GM12878 (cell line): ENCODE measurements around the gene HERC2. TPM values are rescaled to one million over a fixed set of nuclear protein-coding genes. Genes with fewer than 3 reads are reported as not detected.

Source experiments
- ATAC-seq: fragments of 200-7000 bp; cut with Tn5 transposase; 3 replicates; pipeline ENCODE4 v1.9.1; 2020; ENCODE audit warnings: mild to moderate bottlenecking, moderate library complexity
- BruUV-seq: library from RNA; stranded (reverse); fragments of 400-500 nt; replicated peaks from 2 replicates; lab custom pipeline; 2021; lab: Mats Ljungman, UMichigan
- CTCF ChIA-PET: fragments of 300-600 bp; sonication (Branson Sonifier 250); formaldehyde crosslinking; extraction: SDS; loops from one replicate; lab custom pipeline; 2021; ENCODE audit warnings: inconsistent platforms; lab: Yijun Ruan, JAX
- POLR2A ChIA-PET: fragments of 350-600 bp; formaldehyde crosslinking; extraction: SDS; loops from one replicate; lab custom pipeline; 2021; ENCODE audit warnings: inconsistent platforms; lab: Charles Lee
- RAD21 ChIA-PET: fragments of 300-600 bp; sonication (Branson Sonifier 250); formaldehyde crosslinking; loops from one replicate; lab custom pipeline; 2023; ENCODE audit warnings: antibody characterized with exemption; ENCODE audit not compliant: unreplicated experiment; lab: Charles Lee
- SMC1A ChIA-PET: fragments of 300-600 bp; sonication (Branson Sonifier 250); formaldehyde crosslinking; loops from one replicate; lab custom pipeline; 2023; ENCODE audit not compliant: unreplicated experiment, uncharacterized antibody; lab: Charles Lee
- DNase-seq: peaks from one replicate; pipeline ENCODE4 v3.0.0-alpha.2; 2011; ENCODE audit warnings: low read depth, low spot score
- FAIRE-seq: peaks from 3 replicates; lab custom pipeline; 2011; peaks lifted over from hg19 to GRCh38; lab: Jason Lieb, UNC
- H2AFZ ChIP-seq: 2 replicates; pipeline ENCODE4 v1.6.0; 2011; ENCODE audit warnings: low read depth, low read length, control low read depth; ENCODE audit not compliant: control insufficient read depth
- H3K27ac ChIP-seq: 2 replicates; pipeline ENCODE4 v1.5.1; 2011; ENCODE audit warnings: control low read depth; ENCODE audit not compliant: control insufficient read depth, insufficient read depth
- H3K27me3 ChIP-seq, 2 experiments: replicated peaks in 1 of 2; 2 replicates each; pipeline versions ENCODE4 v1.6.0 to v1.6.1; 2011; ENCODE audit warnings: low read length in 1 of 2; ENCODE audit not compliant: control insufficient read depth in 2 of 2, insufficient read depth in 2 of 2
- H3K36me3 ChIP-seq, 2 experiments: 2 replicates each; pipeline ENCODE4 v1.5.1; 2011; ENCODE audit warnings: low read length in 1 of 2; ENCODE audit not compliant: control insufficient read depth in 2 of 2, insufficient read depth in 2 of 2
- H3K4me1 ChIP-seq: 2 replicates; pipeline ENCODE4 v1.6.1; 2011; ENCODE audit warnings: mild to moderate bottlenecking, low read length, moderate library complexity, mixed read lengths; ENCODE audit not compliant: control insufficient read depth, insufficient read depth
- H3K4me2 ChIP-seq: 2 replicates; pipeline ENCODE4 v1.6.0; 2011; ENCODE audit warnings: control low read depth; ENCODE audit not compliant: control insufficient read depth, insufficient read depth
- H3K4me3 ChIP-seq: fragments of 200-600 bp; sonication (generic); 2 replicates; pipeline ENCODE4 v1.5.1; 2016
- H3K79me2 ChIP-seq: 2 replicates; pipeline ENCODE4 v1.6.0; 2011; ENCODE audit warnings: low read length; ENCODE audit not compliant: control insufficient read depth, insufficient read depth
- H3K9ac ChIP-seq: 2 replicates; pipeline ENCODE4 v1.8.0; 2011; ENCODE audit warnings: low read length, control low read depth, mixed read lengths; ENCODE audit not compliant: control insufficient read depth, insufficient read depth
- H3K9me3 ChIP-seq: replicated peaks from 3 replicates; pipeline ENCODE4 v1.5.1; 2011; ENCODE audit warnings: mild to moderate bottlenecking, low read length; ENCODE audit not compliant: control insufficient read depth, insufficient read depth
- H4K20me1 ChIP-seq: 2 replicates; pipeline ENCODE4 v1.6.0; 2011; ENCODE audit not compliant: control insufficient read depth, insufficient read depth
- BACH1 ChIP-seq: fragments of 450-650 bp; IDR thresholded peaks from 2 replicates; pipeline ENCODE4 v1.6.1; 2017; ENCODE audit warnings: mild to moderate bottlenecking, borderline replicate concordance
- MXI1 ChIP-seq: fragments of 150-350 bp; IDR thresholded peaks from 2 replicates; pipeline ENCODE4 v1.6.1; 2011; ENCODE audit warnings: low read depth, mild to moderate bottlenecking, inconsistent platforms, low read length, improper control_type of control experiment
- MYC ChIP-seq: IDR thresholded peaks from 2 replicates; pipeline ENCODE4 v1.6.1; 2011; ENCODE audit warnings: mild to moderate bottlenecking, low read length, moderate library complexity, inconsistent platforms; ENCODE audit not compliant: insufficient read depth, insufficient replicate concordance, insufficient read length, severe bottlenecking
- ZNF622 ChIP-seq: fragments of 450-650 bp; IDR thresholded peaks from 2 replicates; pipeline ENCODE4 v1.6.1; 2017; ENCODE audit warnings: mild to moderate bottlenecking, inconsistent platforms
- WGBS: methylation state at CpG from one replicate; pipeline ENCODE4 v1.1.6; 2016; ENCODE audit warnings: low lambda C conversion rate; ENCODE audit not compliant: insufficient replicate concordance, insufficient coverage; ENCODE audit errors: missing lambda C conversion rate; 5-methylcytosine and 5-hydroxymethylcytosine counted together
- in situ Hi-C: fragments of 300-500 bp; cut with MboI; formaldehyde crosslinking; loops from 9 replicates; pipeline ENCODE4 v1.14.3; 2018; ENCODE audit warnings: mixed read lengths
- intact Hi-C: fragments of 100-400 bp; cut with micrococcal nuclease; formaldehyde crosslinking; loops from one replicate; pipeline ENCODE4 v1.14.2; 2022; ENCODE audit not compliant: unreplicated experiment
- polyA plus RNA-seq, 11 experiments: library from polyadenylated mRNA; depleted of rRNA in 4 of 11; unstranded in 6 of 11; stranded (reverse) in 5 of 11; fragments of >200 nt; fragmentation: Nextera tagmentation in 4 of 11; fragmentation: Illumina TruSeq in 1 of 11; extraction: Ambion mirVana in 4 of 11; extraction: Trizol in 1 of 11; gene quantifications; 1 replicate in 1 of 11; 2 replicates in 10 of 11; pipeline versions ENCODE4 v1.2.1 to v1.2.3, GENCODE V29; 2011 to 2016; ENCODE audit warnings: inconsistent platforms in 2 of 11, missing spikeins in 2 of 11, low read depth in 1 of 11
- total RNA-seq, 4 experiments: library from RNA; depleted of rRNA in 3 of 4; stranded (reverse); fragments of >200 nt in 3 of 4; fragmentation: Illumina TruSeq in 1 of 4; extraction: Trizol in 1 of 4; gene quantifications; 2 replicates each; pipeline versions ENCODE4 v1.2.1 to v1.2.3, GENCODE V29; 2013 to 2021
- TF ChIP-seq, protein P1 (sequence below): fragments of 450-650 bp; IDR thresholded peaks from 2 replicates; pipeline ENCODE4 v1.6.1; 2017; ENCODE audit warnings: borderline replicate concordance
- TF ChIP-seq, protein P2 (sequence below): fragments of 450-650 bp; IDR thresholded peaks from 2 replicates; pipeline ENCODE4 v1.6.1; 2017; ENCODE audit warnings: mild to moderate bottlenecking, moderate library complexity

The HERC2 gene
- total and polyA plus RNA-seq, 10 of the 15 experiments (the other 5 are each of a cell fraction or from before 2014, with no cell fraction given): 6.1 to 39.0 (median 24.0) TPM

DNA sequence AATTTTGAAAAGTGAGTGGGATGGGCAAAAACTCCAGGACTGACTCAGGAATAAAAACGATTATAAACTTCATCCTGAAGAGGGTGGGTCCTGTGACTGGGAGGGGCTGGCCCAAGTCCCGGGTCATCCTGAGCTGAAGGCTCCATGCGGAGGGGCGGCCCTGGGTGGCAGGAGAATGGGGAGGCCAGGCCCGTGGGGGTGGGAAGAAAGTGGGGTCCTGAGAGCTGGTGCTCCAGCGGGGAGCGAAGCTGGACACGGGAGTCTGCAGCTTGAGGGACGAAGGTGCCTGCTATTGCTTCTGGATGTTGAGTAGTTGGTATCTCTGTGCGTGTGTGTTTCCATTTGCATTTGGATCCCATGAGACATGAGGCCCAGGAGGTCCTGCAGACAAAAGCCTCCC lies 218.1 kb downstream of the HERC2 start:
- Histone ChIP-seq H2AFZ (no peak overlapping the region), H4K20me1 (no peaks in the 10 kb centered on the region), H3K9ac (no peak overlapping the region), H3K4me1 (no peaks in the 10 kb centered on the region), H3K27ac (no peak overlapping the region), H3K36me3 (no peaks in the 10 kb centered on the region), H3K4me2 (no peak overlapping the region), H3K27me3 (peaks cover 3 to 7% of the 10 kb centered on the region in 2 experiments; a peak in 2 of 4 replicates), H3K9me3 (no peaks in the 10 kb centered on the region)
- no TSS peak for BruUV-seq
- CTCF ChIA-PET: interaction anchor here (0.9 kb wide), 1 partner anchor 13 kb away, joined by 3 read pairs; no protein-coding TSS in a partner anchor
- intact Hi-C loops (no loop called here), in situ Hi-C loops (no loop called here)
- RAD21 ChIA-PET: no interaction called here
- WGBS: 35% methylated on average over 10 of the region's 10 CpGs
- SMC1A ChIA-PET: no interaction called here
- DNase-seq (no peak), ATAC-seq (no peak)
- TF ChIP-seq MXI1 (no peak), BACH1 (no peak), MYC (no peak), ZNF622 (no peak)
- TF ChIP-seq, protein P1, sequence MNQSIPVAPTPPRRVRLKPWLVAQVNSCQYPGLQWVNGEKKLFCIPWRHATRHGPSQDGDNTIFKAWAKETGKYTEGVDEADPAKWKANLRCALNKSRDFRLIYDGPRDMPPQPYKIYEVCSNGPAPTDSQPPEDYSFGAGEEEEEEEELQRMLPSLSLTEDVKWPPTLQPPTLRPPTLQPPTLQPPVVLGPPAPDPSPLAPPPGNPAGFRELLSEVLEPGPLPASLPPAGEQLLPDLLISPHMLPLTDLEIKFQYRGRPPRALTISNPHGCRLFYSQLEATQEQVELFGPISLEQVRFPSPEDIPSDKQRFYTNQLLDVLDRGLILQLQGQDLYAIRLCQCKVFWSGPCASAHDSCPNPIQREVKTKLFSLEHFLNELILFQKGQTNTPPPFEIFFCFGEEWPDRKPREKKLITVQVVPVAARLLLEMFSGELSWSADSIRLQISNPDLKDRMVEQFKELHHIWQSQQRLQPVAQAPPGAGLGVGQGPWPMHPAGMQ: no peak
- TF ChIP-seq, protein P2, sequence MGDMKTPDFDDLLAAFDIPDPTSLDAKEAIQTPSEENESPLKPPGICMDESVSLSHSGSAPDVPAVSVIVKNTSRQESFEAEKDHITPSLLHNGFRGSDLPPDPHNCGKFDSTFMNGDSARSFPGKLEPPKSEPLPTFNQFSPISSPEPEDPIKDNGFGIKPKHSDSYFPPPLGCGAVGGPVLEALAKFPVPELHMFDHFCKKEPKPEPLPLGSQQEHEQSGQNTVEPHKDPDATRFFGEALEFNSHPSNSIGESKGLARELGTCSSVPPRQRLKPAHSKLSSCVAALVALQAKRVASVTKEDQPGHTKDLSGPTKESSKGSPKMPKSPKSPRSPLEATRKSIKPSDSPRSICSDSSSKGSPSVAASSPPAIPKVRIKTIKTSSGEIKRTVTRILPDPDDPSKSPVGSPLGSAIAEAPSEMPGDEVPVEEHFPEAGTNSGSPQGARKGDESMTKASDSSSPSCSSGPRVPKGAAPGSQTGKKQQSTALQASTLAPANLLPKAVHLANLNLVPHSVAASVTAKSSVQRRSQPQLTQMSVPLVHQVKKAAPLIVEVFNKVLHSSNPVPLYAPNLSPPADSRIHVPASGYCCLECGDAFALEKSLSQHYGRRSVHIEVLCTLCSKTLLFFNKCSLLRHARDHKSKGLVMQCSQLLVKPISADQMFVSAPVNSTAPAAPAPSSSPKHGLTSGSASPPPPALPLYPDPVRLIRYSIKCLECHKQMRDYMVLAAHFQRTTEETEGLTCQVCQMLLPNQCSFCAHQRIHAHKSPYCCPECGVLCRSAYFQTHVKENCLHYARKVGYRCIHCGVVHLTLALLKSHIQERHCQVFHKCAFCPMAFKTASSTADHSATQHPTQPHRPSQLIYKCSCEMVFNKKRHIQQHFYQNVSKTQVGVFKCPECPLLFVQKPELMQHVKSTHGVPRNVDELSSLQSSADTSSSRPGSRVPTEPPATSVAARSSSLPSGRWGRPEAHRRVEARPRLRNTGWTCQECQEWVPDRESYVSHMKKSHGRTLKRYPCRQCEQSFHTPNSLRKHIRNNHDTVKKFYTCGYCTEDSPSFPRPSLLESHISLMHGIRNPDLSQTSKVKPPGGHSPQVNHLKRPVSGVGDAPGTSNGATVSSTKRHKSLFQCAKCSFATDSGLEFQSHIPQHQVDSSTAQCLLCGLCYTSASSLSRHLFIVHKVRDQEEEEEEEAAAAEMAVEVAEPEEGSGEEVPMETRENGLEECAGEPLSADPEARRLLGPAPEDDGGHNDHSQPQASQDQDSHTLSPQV: no peak
- TF ChIP-seq, all 136 proteins: peak for 0
- Histone ChIP-seq H3K79me2 (no peaks in the 10 kb centered on the region), H3K4me3 (no peak overlapping the region)
- POLR2A ChIA-PET: no interaction called here
- FAIRE-seq: no peak
